Thoracic aorta (tissue), 2 donors: ENCODE results near the gene TMC8. TPM values are rescaled to one million over a fixed set of nuclear protein-coding genes. Genes with fewer than 3 reads are reported as not detected.

Experiments
- ATAC-seq: fragments of 150-250 bp; one replicate; pipeline ENCODE4 v1.8.0; 2017; ENCODE audit warnings: low read depth; ENCODE audit not compliant: insufficient number of reproducible peaks, low FRiP score
- DNase-seq: peaks from one replicate; pipeline ENCODE4 v3.0.0-alpha.2; 2020; ENCODE audit warnings: low spot score
- H3K27ac ChIP-seq, 2 donors: fragments of 200-600 bp; sonication (generic); 1 replicate in 1 of 2; 2 replicates in 1 of 2; pipeline ENCODE4 v1.5.1; 2016; ENCODE audit warnings: mild to moderate bottlenecking in 2 of 2, moderate library complexity in 2 of 2
- H3K27me3 ChIP-seq: fragments of 200-600 bp; sonication (generic); replicated peaks from 2 replicates; pipeline ENCODE4 v1.6.0; 2016; ENCODE audit warnings: mild to moderate bottlenecking; ENCODE audit not compliant: insufficient read depth
- H3K36me3 ChIP-seq: fragments of 200-600 bp; sonication (generic); one replicate; pipeline ENCODE4 v1.5.1; 2016
- H3K4me1 ChIP-seq, 2 donors: fragments of 200-600 bp; sonication (generic); 1 replicate in 1 of 2; 2 replicates in 1 of 2; pipeline versions ENCODE4 v1.5.1 to v1.6.0; 2016; ENCODE audit warnings: low read depth in 2 of 2, mild to moderate bottlenecking in 1 of 2; ENCODE audit not compliant: control insufficient read depth in 1 of 2
- H3K4me3 ChIP-seq: fragments of 200-600 bp; sonication (generic); 2 replicates; pipeline ENCODE4 v1.5.1; 2016; ENCODE audit warnings: mild to moderate bottlenecking
- H3K9me3 ChIP-seq: fragments of 200-600 bp; sonication (generic); 2 replicates; pipeline ENCODE4 v1.5.1; 2016
- total RNA-seq, 2 donors: library from RNA; depleted of rRNA; stranded (reverse); fragments of >200 nt; gene quantifications; one replicate each; pipeline versions ENCODE4 v1.1.0 to v1.2.3, GENCODE V29; 2016
- TF ChIP-seq, protein P1 (sequence below): fragments of 200-600 bp; sonication (generic); IDR thresholded peaks from one replicate; pipeline ENCODE4 v1.5.1; 2019; ENCODE audit warnings: antibody characterized with exemption

TMC8 gene
- total RNA-seq, 2 donors from 2014 or later, result 5.6 to 9.3 TPM

DNA sequence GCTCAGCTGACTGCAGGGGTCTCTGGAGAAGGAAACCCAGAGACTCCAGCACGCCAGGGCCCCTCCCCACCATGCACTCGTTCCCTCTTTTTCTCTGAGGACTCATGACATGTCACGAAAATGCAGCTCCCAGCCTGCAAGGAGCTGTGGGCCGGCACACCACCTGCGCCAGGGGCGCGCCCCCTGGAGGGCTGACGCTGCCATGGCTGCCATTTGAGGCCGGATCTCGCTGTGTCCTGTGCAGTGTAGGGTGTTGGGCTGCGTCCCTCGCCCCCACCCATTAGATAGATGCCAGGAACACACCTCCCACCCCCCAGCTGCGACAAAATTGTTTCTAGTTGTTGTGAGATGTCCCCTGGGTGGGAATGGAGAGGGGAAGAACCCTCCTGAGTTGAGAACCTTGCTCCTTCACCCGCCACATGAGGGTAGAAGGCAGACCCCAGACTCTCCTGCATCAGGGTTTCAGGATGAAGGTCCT, 46.0 kb downstream of the TMC8 start:
- no peaks in the 10 kb centered on the region for H3K27me3 ChIP-seq
- H3K9me3 ChIP-seq, result no peaks in the 10 kb centered on the region
- ATAC-seq (no peak), DNase-seq (no peak)
- H3K4me3 ChIP-seq, result no peak overlapping the region
- H3K36me3 ChIP-seq, result no peaks in the 10 kb centered on the region
- TF ChIP-seq, protein P1, sequence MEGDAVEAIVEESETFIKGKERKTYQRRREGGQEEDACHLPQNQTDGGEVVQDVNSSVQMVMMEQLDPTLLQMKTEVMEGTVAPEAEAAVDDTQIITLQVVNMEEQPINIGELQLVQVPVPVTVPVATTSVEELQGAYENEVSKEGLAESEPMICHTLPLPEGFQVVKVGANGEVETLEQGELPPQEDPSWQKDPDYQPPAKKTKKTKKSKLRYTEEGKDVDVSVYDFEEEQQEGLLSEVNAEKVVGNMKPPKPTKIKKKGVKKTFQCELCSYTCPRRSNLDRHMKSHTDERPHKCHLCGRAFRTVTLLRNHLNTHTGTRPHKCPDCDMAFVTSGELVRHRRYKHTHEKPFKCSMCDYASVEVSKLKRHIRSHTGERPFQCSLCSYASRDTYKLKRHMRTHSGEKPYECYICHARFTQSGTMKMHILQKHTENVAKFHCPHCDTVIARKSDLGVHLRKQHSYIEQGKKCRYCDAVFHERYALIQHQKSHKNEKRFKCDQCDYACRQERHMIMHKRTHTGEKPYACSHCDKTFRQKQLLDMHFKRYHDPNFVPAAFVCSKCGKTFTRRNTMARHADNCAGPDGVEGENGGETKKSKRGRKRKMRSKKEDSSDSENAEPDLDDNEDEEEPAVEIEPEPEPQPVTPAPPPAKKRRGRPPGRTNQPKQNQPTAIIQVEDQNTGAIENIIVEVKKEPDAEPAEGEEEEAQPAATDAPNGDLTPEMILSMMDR, result peak; percentile 85
- peak overlapping the region in 1 of 2 donors; percentile 85 for H3K27ac ChIP-seq
- peaks cover 52 to 82% of the 10 kb centered on the region in 2 donors for H3K4me1 ChIP-seq

DNA sequence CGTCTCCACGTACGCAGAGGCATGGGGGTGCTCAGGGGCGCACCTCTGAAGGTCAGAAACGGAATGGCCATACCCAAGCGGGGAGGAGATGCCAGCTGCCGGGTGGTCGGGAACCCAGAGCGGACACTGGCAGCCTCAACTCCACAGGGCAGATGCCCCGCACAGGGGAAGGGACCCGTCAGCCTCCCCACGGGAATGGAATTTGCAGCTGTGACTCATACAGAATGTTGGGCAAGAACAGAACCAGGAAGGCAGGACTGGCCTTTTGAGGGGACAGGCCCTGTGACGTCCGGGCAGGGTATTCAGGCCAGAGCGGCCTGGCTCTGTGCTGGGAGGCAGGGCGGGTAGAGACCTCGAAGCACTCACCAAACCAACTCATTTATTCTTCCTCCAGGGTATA, 48.8 kb downstream of the TMC8 start:
- no peaks in the 10 kb centered on the region for H3K27me3 ChIP-seq
- DNase-seq (peak; percentile 22), ATAC-seq (peak; percentile 50)
- no peak overlapping the region for H3K4me3 ChIP-seq
- H3K4me1 ChIP-seq, result peaks cover 31 to 64% of the 10 kb centered on the region in 2 donors
- H3K36me3 ChIP-seq, result no peaks in the 10 kb centered on the region
- H3K9me3 ChIP-seq, result no peaks in the 10 kb centered on the region
- H3K27ac ChIP-seq, result peak overlapping the region; percentile 90 to 94
- TF ChIP-seq, protein P1, result no peak

DNA sequence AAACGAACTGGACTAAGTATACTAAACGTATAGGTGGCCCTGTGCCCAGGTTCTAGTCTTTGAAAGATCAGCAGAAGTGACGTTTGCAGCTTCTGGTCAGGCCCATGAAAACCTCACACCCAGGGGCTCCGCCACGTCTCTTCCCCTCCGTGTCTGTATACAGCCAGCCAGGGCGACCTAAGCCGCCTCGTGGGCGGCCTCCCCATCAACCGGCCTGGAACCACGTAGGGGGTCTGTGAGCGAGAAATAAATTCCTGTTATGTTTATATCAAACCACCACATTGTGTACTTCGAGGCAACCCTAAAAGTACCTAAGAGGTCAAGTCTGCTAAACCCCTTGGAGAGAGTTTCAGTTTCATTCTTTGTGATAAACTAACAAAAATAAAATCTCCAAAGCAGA, 49.5 kb downstream of the TMC8 start:
- ATAC-seq, result no peak
- Histone ChIP-seq H3K9me3 (no peaks in the 10 kb centered on the region), H3K27ac (peak overlapping the region; percentile 90 to 94), H3K27me3 (no peaks in the 10 kb centered on the region), H3K4me3 (peak overlapping the region; percentile 30), H3K36me3 (no peaks in the 10 kb centered on the region), H3K4me1 (peaks cover 30 to 64% of the 10 kb centered on the region in 2 donors)
- DNase-seq, result no peak
- TF ChIP-seq, protein P1, result no peak

DNA sequence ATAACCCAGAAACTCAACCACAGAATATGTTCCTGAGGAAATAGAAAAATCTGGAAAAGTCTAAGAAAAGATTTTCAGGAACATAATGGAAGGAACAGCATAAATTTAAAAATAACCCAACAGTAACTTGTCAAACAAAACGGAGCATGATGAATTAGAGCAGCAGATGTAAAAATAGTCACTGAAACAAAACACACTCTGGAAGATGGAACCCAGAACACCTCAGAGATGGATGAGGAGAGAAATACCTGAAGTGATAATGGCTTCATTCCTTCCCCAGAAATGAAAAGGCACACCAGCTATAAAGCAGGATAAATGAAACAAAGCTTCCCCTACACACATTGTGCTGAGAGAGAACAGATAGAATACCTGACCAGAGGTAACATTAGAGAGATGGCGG, 49.9 kb downstream of the TMC8 start:
- peak overlapping the region; percentile 30 for H3K4me3 ChIP-seq
- ATAC-seq (peak; percentile 18), DNase-seq (no peak)
- no peaks in the 10 kb centered on the region for H3K36me3 ChIP-seq
- no peaks in the 10 kb centered on the region for H3K9me3 ChIP-seq
- peak overlapping the region; percentile 90 to 94 for H3K27ac ChIP-seq
- no peaks in the 10 kb centered on the region for H3K27me3 ChIP-seq
- TF ChIP-seq, protein P1, result no peak
- peaks cover 30 to 64% of the 10 kb centered on the region in 2 donors for H3K4me1 ChIP-seq

DNA sequence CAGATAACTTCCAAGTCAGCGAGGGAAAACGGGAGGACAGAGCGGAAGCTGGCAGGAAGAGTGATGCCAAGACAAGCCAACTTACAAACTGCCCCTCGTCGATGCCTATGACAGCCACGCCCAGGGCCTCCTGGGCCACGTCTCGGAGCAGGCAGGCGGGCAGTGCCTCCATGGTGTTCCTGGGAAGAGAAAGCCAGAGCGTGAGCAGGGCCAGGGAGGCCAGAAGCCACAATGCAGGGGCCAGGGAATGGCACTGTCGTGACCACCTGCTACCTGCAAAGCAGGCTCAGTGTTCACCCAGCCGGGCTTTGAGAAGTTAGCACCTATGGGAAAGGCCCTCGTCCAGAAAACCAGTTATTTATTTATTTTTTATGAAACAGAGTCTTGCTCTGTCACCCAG, 51.9 kb downstream of the TMC8 start:
- DNase-seq, result no peak
- H3K27me3 ChIP-seq, result no peaks in the 10 kb centered on the region
- H3K4me1 ChIP-seq, result peaks cover 34 to 63% of the 10 kb centered on the region in 2 donors
- no peaks in the 10 kb centered on the region for H3K9me3 ChIP-seq
- ATAC-seq, result no peak
- no peaks in the 10 kb centered on the region for H3K36me3 ChIP-seq
- TF ChIP-seq, protein P1, result no peak
- H3K27ac ChIP-seq, result no peak overlapping the region
- H3K4me3 ChIP-seq, result no peak overlapping the region
